Epithelial cell of esophagus (primary cell): ENCODE data around the gene AGAP3.

ENCODE experiments used
- DNase-seq: peaks from one replicate; pipeline ENCODE4 v3.0.0; 2010; ENCODE audit warnings: low read depth
- H3K4me3 ChIP-seq: 2 replicates; pipeline ENCODE4 v1.5.1; 2011; ENCODE audit warnings: mild to moderate bottlenecking, low read length, control low read depth
- CTCF ChIP-seq: IDR thresholded peaks from 2 replicates; pipeline ENCODE4 v1.5.1; 2011; ENCODE audit warnings: low read depth, mild to moderate bottlenecking, low read length, control low read depth, inconsistent platforms; ENCODE audit not compliant: insufficient read depth; ENCODE audit errors: missing control alignments

Gene AGAP3

GRCh38 chr7:151058781-151059366 lies 27.4 kb upstream of the AGAP3 start:
- peak; percentile 27 for DNase-seq
- no peak for TF ChIP-seq CTCF
- peak overlapping the region; percentile 96 for H3K4me3 ChIP-seq

GRCh38 chr7:151059367-151060112 lies 26.7 kb upstream of the AGAP3 start, which contains the start of gene SLC4A2:
Gene SLC4A2 (plus strand): TSS chr7:151059589. CDS start chr7:151061988, 2,399 bp downstream.
- DNase-seq, result peak; percentile 69
- H3K4me3 ChIP-seq, result peak within 1 kb of the TSS; percentile 96
- TF ChIP-seq CTCF, result peak; percentile 43

GRCh38 chr7:151060113-151060415 lies 26.2 kb upstream of the AGAP3 start:
- DNase-seq, result no peak
- TF ChIP-seq CTCF, result no peak
- H3K4me3 ChIP-seq, result peak overlapping the region; percentile 96

GRCh38 chr7:151060416-151061212 lies 25.7 kb upstream of the AGAP3 start:
- TF ChIP-seq CTCF, result no peak
- peak; percentile 37 for DNase-seq
- peak overlapping the region; percentile 96 for H3K4me3 ChIP-seq

- no peak for DNase-seq
- no peak overlapping the region for H3K4me3 ChIP-seq
- no peak for TF ChIP-seq CTCF
These were observed 24.8 kb upstream of the AGAP3 start for GRCh38 chr7:151061213-151062110.

- no peak for TF ChIP-seq CTCF
- H3K4me3 ChIP-seq, result peak overlapping the region; percentile 10
- no peak for DNase-seq
These were observed 24.2 kb upstream of the AGAP3 start for GRCh38 chr7:151062111-151062398.
